Endothelial cell of umbilical vein (primary cell): ENCODE results near the gene S100A9. TPM values are rescaled to one million over a fixed set of nuclear protein-coding genes. Genes with fewer than 3 reads are reported as not detected.

Experiments used
- BruUV-seq: library from RNA; stranded (reverse); fragments of 400-500 nt; replicated peaks from 2 replicates; lab custom pipeline; 2021; lab: Mats Ljungman, UMichigan
- CTCF ChIA-PET: fragments of 300-600, 350-600 bp; sonication (Branson Sonifier 250); formaldehyde crosslinking; loops from one replicate; lab custom pipeline; 2021; ENCODE audit warnings: antibody characterized with exemption, inconsistent platforms; lab: Charles Lee
- POLR2A ChIA-PET: fragments of 300-600, 350-600 bp; sonication (Branson Sonifier 250); formaldehyde crosslinking; loops from one replicate; lab custom pipeline; 2021; ENCODE audit warnings: antibody characterized with exemption, inconsistent platforms; lab: Charles Lee
- DNase-seq: peaks from one replicate; pipeline ENCODE4 v3.0.0-alpha.2; 2011; ENCODE audit warnings: low read depth, low spot score
- FAIRE-seq: peaks from 2 replicates; lab custom pipeline; 2011; peaks lifted over from hg19 to GRCh38; lab: Jason Lieb, UNC
- H2AFZ ChIP-seq: 2 replicates; pipeline ENCODE4 v1.6.0; 2012; ENCODE audit warnings: low read depth, low read length, control low read depth, inconsistent platforms
- H3K27ac ChIP-seq: 2 replicates; pipeline ENCODE4 v1.5.1; 2011; ENCODE audit warnings: low read depth, mild to moderate bottlenecking, control low read depth, low read length, moderate library complexity; ENCODE audit not compliant: insufficient read depth
- H3K27me3 ChIP-seq, 2 experiments: 2 replicates each; pipeline versions ENCODE4 v1.6.0 to v1.6.1; 2011; ENCODE audit warnings: low read length in 2 of 2, mixed read lengths in 1 of 2; ENCODE audit not compliant: control insufficient read depth in 2 of 2, insufficient read depth in 2 of 2
- H3K36me3 ChIP-seq, 2 experiments: 2 replicates in 1 of 2; 3 replicates in 1 of 2; pipeline ENCODE4 v1.5.1; 2011; ENCODE audit warnings: low read length in 2 of 2, mild to moderate bottlenecking in 1 of 2, moderate library complexity in 1 of 2; ENCODE audit not compliant: control insufficient read depth in 2 of 2, insufficient read depth in 2 of 2; ENCODE audit errors: extremely low read depth in 1 of 2
- H3K4me1 ChIP-seq: 3 replicates; pipeline ENCODE4 v1.5.1; 2011; ENCODE audit warnings: mild to moderate bottlenecking, low read length; ENCODE audit not compliant: control insufficient read depth, insufficient read depth; ENCODE audit errors: extremely low read depth
- H3K4me2 ChIP-seq: 2 replicates; pipeline ENCODE4 v1.6.1; 2011; ENCODE audit warnings: low read length, control low read depth, mixed read lengths; ENCODE audit not compliant: insufficient read depth
- H3K4me3 ChIP-seq, 3 experiments: fragments of 200-600 bp in 1 of 3; sonication (generic), shearing (Covaris generic) in 1 of 3; replicated peaks in 1 of 3; 2 replicates each; pipeline ENCODE4 v1.5.1; 2011 to 2016; ENCODE audit warnings: control low read depth in 3 of 3, low read length in 3 of 3, mild to moderate bottlenecking in 2 of 3, inconsistent platforms in 1 of 3, low read depth in 1 of 3, moderate library complexity in 1 of 3; ENCODE audit not compliant: insufficient read depth in 1 of 3
- H3K79me2 ChIP-seq: 2 replicates; pipeline ENCODE4 v1.6.0; 2012; ENCODE audit warnings: low read length, inconsistent platforms; ENCODE audit not compliant: control insufficient read depth, insufficient read depth
- H3K9ac ChIP-seq: replicated peaks from 2 replicates; pipeline ENCODE3; 2011; ENCODE audit warnings: low read length, control low read depth; ENCODE audit not compliant: insufficient read depth; ENCODE audit errors: extremely low read depth
- H3K9me1 ChIP-seq: replicated peaks from 3 replicates; pipeline ENCODE4 v1.6.0; 2011; ENCODE audit warnings: mild to moderate bottlenecking, low read length; ENCODE audit not compliant: control insufficient read depth, insufficient read depth; ENCODE audit errors: extremely low read depth
- H3K9me3 ChIP-seq: replicated peaks from 2 replicates; pipeline ENCODE4 v1.5.1; 2012; ENCODE audit warnings: low read length, inconsistent platforms; ENCODE audit not compliant: control insufficient read depth, insufficient read depth
- H4K20me1 ChIP-seq: replicated peaks from 2 replicates; pipeline ENCODE3; 2011; ENCODE audit warnings: mild to moderate bottlenecking, low read length; ENCODE audit not compliant: control insufficient read depth, insufficient read depth; ENCODE audit errors: extremely low read depth
- EZH2 ChIP-seq: IDR thresholded peaks from 2 replicates; pipeline ENCODE4 v1.6.1; 2012; ENCODE audit warnings: borderline replicate concordance, low read depth, mild to moderate bottlenecking, moderate library complexity, low read length, inconsistent platforms; ENCODE audit not compliant: severe bottlenecking
- FOS ChIP-seq: IDR thresholded peaks from 2 replicates; pipeline ENCODE4 v1.6.1; 2011; ENCODE audit warnings: mild to moderate bottlenecking, low read length, moderate library complexity, borderline replicate concordance; ENCODE audit not compliant: insufficient read depth
- GATA2 ChIP-seq: IDR thresholded peaks from 2 replicates; pipeline ENCODE4 v1.7.0; 2011; ENCODE audit warnings: low read depth, mild to moderate bottlenecking, moderate library complexity, mixed read lengths, low read length; ENCODE audit not compliant: insufficient read length, insufficient read depth
- JUN ChIP-seq: IDR thresholded peaks from 2 replicates; pipeline ENCODE4 v1.6.1; 2011; ENCODE audit warnings: borderline replicate concordance, low read depth; ENCODE audit not compliant: insufficient read length, insufficient read depth
- MYC ChIP-seq: IDR thresholded peaks from one replicate; pipeline ENCODE4 v1.6.1; 2011; ENCODE audit warnings: mild to moderate bottlenecking, low read depth, low read length
- POLR2A ChIP-seq: IDR thresholded peaks from 2 replicates; pipeline ENCODE4 v1.6.1; 2012; ENCODE audit warnings: low read depth, mild to moderate bottlenecking, control low read depth, low read length
- POLR2AphosphoS5 ChIP-seq: IDR thresholded peaks from 2 replicates; pipeline ENCODE4 v1.6.1; 2012; ENCODE audit warnings: low read depth, mild to moderate bottlenecking, control low read depth, low read length, moderate library complexity; ENCODE audit not compliant: insufficient read depth
- dilution Hi-C: fragments of 300-500 bp; cut with MboI; formaldehyde crosslinking; loops from one replicate; pipeline ENCODE4 v1.15.0; 2019; ENCODE audit warnings: low sequenced_read_pairs; ENCODE audit not compliant: extremely low pct_ligation_motif_present
- intact Hi-C: fragments of 100-400 bp; cut with micrococcal nuclease; formaldehyde crosslinking; loops from one replicate; pipeline ENCODE4 v1.10.0; 2022
- polyA plus RNA-seq, 4 experiments: library from polyadenylated mRNA; depleted of rRNA in 3 of 4; stranded (reverse) in 3 of 4; unstranded in 1 of 4; fragments of >200 nt; gene quantifications; 2 replicates each; pipeline versions ENCODE4 v1.2.1 to v1.2.3, GENCODE V29; 2011 to 2012; ENCODE audit warnings: missing spikeins in 1 of 4
- total RNA-seq: library from RNA; stranded (reverse); gene quantifications from 2 replicates; pipeline ENCODE4 v1.2.3, GENCODE V29; 2021
- TF ChIP-seq, protein P1 (sequence below): IDR thresholded peaks from 2 replicates; pipeline ENCODE4 v1.6.1; 2011; ENCODE audit not compliant: insufficient read depth, insufficient read length
- TF ChIP-seq, protein P2 (sequence below), 2 donors: IDR thresholded peaks; 1 replicate in 1 of 2; 2 replicates in 1 of 2; pipeline ENCODE4 v1.5.1; 2011; ENCODE audit warnings: low read length in 2 of 2, mild to moderate bottlenecking in 2 of 2, moderate library complexity in 2 of 2, control low read depth in 1 of 2, inconsistent platforms in 1 of 2, low read depth in 1 of 2; ENCODE audit not compliant: insufficient read depth in 1 of 2; ENCODE audit errors: extremely low read depth in 1 of 2

Gene S100A9
- total and polyA plus RNA-seq, 2 donors (not counting 3 experiments of a cell fraction or from before 2014, with no cell fraction given), result not detected

DNA sequence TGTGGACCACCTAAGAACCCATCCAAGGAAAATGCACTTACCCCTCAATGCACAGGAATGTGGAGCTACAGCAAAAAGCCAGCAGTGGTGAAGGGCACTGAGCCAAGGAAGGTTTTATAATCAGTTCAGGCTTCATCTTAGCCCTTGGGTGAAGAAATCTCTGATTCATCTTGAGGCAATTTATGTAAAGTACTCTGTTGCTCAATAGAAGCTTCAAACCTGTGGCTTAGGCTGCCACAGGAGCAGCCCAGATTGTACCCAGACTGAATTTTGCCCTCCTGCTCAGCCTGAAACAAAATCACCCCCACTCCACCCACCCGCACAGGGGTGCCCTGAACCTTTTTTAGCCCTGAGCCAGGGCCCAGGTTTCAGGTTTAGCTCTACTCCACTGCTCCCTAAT, 17.9 kb downstream of the S100A9 start, which contains the start of gene S100A12:
Gene S100A12 (minus strand): TSS at position 111 of the 400 bp plus-strand sequence. CDS start 1,029 bp downstream, outside the sequence.
- Histone ChIP-seq H3K4me3 (no peak within 1 kb of the TSS), H3K36me3 (no peaks in the 10 kb centered on the region), H3K79me2 (no peaks in the 10 kb centered on the region), H3K9me3 (no peaks in the 10 kb centered on the region), H3K4me2 (no peak within 1 kb of the TSS), H3K4me1 (no peaks in the 10 kb centered on the region), H4K20me1 (no peaks in the 10 kb centered on the region), H3K27ac (no peak within 1 kb of the TSS), H3K9me1 (no peaks in the 10 kb centered on the region), H3K9ac (no peak within 1 kb of the TSS), H2AFZ (no peak within 1 kb of the TSS), H3K27me3 (no peaks in the 10 kb centered on the region)
- ChIA-PET CTCF (no interaction called here), POLR2A (no interaction called here)
- FAIRE-seq (no peak), DNase-seq (no peak)
- dilution Hi-C loops (no loop called here), intact Hi-C loops (no loop called here)
- BruUV-seq, result no TSS peak
- no peak for TF ChIP-seq POLR2AphosphoS5
- TF ChIP-seq MYC, result no peak
- TF ChIP-seq, protein P1, sequence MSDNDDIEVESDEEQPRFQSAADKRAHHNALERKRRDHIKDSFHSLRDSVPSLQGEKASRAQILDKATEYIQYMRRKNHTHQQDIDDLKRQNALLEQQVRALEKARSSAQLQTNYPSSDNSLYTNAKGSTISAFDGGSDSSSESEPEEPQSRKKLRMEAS, result no peak
- TF ChIP-seq, protein P2, sequence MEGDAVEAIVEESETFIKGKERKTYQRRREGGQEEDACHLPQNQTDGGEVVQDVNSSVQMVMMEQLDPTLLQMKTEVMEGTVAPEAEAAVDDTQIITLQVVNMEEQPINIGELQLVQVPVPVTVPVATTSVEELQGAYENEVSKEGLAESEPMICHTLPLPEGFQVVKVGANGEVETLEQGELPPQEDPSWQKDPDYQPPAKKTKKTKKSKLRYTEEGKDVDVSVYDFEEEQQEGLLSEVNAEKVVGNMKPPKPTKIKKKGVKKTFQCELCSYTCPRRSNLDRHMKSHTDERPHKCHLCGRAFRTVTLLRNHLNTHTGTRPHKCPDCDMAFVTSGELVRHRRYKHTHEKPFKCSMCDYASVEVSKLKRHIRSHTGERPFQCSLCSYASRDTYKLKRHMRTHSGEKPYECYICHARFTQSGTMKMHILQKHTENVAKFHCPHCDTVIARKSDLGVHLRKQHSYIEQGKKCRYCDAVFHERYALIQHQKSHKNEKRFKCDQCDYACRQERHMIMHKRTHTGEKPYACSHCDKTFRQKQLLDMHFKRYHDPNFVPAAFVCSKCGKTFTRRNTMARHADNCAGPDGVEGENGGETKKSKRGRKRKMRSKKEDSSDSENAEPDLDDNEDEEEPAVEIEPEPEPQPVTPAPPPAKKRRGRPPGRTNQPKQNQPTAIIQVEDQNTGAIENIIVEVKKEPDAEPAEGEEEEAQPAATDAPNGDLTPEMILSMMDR (IDR thresholded peaks at IDR 0.05; ENCODE audit: extremely low read depth in 1 of 2, insufficient read depth in 1 of 2, low read depth in 1 of 2, low read length in 2 of 2), result no peak
- no peak for TF ChIP-seq GATA2
- no peak for TF ChIP-seq POLR2A
- no peak for TF ChIP-seq JUN
- TF ChIP-seq FOS, result no peak
- TF ChIP-seq EZH2, result no peak
